Measurements from ENCODE around the gene CDH19.

- TF ChIP-seq, protein P1, sequence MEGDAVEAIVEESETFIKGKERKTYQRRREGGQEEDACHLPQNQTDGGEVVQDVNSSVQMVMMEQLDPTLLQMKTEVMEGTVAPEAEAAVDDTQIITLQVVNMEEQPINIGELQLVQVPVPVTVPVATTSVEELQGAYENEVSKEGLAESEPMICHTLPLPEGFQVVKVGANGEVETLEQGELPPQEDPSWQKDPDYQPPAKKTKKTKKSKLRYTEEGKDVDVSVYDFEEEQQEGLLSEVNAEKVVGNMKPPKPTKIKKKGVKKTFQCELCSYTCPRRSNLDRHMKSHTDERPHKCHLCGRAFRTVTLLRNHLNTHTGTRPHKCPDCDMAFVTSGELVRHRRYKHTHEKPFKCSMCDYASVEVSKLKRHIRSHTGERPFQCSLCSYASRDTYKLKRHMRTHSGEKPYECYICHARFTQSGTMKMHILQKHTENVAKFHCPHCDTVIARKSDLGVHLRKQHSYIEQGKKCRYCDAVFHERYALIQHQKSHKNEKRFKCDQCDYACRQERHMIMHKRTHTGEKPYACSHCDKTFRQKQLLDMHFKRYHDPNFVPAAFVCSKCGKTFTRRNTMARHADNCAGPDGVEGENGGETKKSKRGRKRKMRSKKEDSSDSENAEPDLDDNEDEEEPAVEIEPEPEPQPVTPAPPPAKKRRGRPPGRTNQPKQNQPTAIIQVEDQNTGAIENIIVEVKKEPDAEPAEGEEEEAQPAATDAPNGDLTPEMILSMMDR (IDR thresholded peaks at IDR 0.05): no peak
- no peak for TF ChIP-seq POLR2A (IDR thresholded peaks at IDR 0.05)
Observed at GRCh38 chr18:66510357-66511045, 93.4 kb downstream of the CDH19 start.
